Tibial nerve (tissue), 4 donors: ENCODE data around the gene MYH7.
"Not testable (repeated sequence)": the region's sequence is repeated elsewhere in the genome, so short reads cannot be mapped to it uniquely, and the experiment has no call there.

Source experiments
- EP300 ChIP-seq, 2 donors: sonication (generic); formaldehyde crosslinking; IDR thresholded peaks; one replicate each; pipeline ENCODE4 v1.6.1; 2017; ENCODE audit warnings: antibody characterized with exemption in 2 of 2, mild to moderate bottlenecking in 1 of 2
- TF ChIP-seq, protein P1 (sequence below), 5 experiments: fragments of 200-600 bp in 3 of 5; fragments of 450-650 bp in 2 of 5; sonication (generic) in 3 of 5; IDR thresholded peaks; one replicate each; pipeline ENCODE4 v1.5.1; 2016 to 2019; ENCODE audit warnings: antibody characterized with exemption in 5 of 5, mild to moderate bottlenecking in 3 of 5, moderate library complexity in 2 of 5

DNA sequence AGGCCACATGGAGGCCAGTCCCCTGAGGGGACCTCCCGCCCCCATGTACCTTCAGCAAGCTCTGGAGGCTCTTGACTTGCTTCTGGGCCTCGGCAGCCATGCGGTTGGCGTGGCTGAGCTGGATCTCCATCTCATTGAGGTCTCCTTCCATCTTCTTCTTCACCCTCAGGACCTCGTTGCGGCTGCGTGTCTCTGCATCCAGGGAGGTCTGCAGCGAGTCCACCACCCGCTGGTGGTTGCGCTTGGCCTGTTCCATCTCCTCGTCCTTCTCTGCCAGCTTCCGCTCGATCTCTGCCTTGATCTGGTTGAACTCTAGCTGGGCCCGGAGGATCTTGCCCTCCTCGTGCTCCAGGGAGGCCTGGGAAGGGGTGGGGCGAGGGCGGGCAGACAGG is 49.2 kb downstream of the MYH7 start:
- TF ChIP-seq, protein P1, sequence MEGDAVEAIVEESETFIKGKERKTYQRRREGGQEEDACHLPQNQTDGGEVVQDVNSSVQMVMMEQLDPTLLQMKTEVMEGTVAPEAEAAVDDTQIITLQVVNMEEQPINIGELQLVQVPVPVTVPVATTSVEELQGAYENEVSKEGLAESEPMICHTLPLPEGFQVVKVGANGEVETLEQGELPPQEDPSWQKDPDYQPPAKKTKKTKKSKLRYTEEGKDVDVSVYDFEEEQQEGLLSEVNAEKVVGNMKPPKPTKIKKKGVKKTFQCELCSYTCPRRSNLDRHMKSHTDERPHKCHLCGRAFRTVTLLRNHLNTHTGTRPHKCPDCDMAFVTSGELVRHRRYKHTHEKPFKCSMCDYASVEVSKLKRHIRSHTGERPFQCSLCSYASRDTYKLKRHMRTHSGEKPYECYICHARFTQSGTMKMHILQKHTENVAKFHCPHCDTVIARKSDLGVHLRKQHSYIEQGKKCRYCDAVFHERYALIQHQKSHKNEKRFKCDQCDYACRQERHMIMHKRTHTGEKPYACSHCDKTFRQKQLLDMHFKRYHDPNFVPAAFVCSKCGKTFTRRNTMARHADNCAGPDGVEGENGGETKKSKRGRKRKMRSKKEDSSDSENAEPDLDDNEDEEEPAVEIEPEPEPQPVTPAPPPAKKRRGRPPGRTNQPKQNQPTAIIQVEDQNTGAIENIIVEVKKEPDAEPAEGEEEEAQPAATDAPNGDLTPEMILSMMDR (IDR thresholded peaks at IDR 0.05) = not testable (repeated sequence)
- TF ChIP-seq EP300 (IDR thresholded peaks at IDR 0.05) = not testable (repeated sequence)
